IPS-NIHi11 (cell line): ENCODE data around the gene STARD7.

Experiments used
- DNase-seq: peaks from one replicate; pipeline ENCODE4 v3.0.0; 2012; ENCODE audit warnings: mixed read lengths, low spot score

STARD7 gene

DNA sequence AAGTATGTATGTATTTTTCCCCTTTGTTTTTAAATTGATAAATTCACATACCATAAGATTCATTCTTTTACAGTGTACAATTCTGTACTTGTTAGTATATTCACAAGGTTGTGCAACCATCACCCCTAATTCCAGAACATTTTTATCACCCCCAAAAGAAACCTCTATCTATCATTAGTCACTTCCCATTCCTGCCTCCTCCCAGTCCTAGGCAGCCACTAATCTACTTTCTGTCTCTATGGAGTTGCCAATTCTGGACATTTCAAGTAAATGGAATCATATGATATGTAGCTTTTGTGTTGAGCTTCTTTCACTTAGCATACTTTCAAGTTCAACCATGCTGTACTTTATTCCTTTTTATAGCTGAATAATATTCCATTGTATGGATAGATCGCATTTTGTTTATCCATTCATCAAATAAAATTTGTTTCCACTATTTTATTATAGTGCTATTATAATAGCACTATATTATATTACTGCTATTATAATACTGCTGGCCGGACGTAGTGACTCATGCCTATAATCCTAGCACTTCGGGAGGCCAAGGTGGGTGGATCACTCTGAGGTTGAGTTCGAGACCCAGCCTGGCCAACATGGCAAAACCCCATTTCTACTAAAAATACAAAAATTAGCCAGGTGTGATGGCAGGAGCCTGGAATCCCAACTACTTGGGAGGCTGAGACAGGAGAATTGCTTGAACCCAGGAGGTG, 10.9 kb downstream of the STARD7 start:
- DNase-seq = no peak

DNA sequence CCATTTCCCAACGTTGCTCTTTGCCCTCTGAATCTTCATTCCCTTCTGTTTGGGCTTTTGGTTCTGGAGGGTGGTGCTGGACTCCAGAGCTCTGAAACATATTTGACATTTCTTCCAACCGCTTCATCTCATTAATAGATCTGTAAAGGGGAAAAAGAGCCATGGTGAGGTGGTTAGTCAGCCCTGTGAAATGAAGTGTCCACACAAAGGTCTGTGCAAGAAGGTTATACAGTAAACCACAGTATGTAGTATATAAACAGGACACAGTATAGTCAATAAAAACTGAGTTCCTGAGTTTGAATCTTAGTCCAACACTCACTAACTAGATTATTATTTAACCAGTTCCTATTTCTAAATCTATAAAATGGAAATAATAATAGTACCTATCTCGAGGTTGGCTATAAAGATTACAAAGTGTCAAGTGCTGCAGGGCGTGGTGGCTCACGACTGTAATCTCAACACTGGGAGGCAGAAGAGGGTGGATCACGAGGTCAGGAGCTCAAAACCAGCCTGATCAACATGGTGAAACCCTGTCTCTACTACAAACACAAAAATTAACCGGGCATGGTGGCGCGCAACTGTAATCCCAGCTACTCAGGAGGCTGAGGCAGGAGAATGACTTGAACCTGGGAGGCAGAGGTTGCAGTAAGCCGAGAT, 13.1 kb downstream of the STARD7 start:
- no peak for DNase-seq

DNA sequence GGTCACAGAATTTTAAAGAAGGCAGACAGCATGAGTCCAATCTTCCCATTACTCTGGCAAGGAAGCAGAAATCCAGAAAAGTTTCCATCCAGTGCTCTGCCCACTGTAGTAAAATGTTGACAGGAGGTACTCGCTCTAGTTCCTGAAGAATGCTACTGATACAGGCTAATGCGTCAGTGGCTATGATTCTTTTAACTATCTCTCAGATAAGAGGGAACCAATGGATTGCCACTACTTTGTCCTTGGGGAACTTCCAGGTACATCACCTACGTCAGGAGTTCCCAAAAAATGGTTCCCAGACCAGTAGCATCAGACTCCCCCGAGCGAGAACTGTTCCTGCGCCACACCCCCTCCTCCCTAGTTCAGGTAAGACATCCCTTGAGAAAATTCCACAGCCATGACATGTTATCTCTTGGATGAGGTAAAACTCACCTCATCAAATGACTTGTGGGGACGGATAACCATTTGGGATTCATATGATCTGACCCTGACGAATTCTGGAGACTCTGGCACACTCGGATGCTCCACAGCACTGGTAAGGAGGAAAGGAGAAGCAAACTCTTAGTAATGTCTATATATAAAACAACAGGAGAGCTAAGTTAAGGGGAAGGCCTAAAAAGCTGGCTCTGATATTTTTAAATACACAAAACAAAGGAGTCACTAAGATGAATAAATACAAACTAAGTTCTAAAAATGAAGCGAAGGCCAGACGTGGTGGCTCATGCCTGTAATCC, 16.5 kb downstream of the STARD7 start:
- no peak for DNase-seq

DNA sequence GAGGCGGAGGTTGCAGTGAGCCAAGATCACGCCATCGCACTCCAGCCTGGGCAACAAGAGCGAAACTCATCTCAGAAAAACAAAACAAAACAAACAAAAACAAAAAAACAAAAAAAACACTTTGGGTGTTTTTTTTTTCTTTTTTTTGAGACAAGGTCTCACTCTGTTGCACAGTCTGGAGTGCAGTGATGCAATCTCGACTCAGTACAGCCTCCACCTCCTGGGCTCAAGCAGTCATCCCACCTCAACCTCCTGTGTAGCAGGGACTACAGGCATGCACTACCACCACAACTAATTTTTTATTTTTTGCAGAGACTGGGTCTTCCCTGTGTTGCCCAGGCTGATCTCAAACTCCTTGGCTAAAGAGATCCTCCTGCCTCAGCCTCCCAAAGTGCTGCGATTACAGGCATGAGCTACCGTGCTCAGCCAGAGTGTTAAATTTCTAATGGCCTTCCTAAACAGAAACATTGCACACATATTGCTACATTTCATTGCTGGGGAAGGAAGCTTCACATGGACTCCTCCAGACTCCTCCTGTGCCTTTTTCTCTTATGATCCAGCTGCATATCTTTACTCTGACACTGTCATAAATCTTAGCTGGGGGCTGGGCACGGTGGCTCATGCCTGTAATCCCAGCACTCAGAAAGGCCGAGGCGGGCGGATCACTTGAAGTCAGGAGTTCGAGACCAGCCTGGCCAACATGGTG, 19.7 kb downstream of the STARD7 start:
- DNase-seq = no peak

DNA sequence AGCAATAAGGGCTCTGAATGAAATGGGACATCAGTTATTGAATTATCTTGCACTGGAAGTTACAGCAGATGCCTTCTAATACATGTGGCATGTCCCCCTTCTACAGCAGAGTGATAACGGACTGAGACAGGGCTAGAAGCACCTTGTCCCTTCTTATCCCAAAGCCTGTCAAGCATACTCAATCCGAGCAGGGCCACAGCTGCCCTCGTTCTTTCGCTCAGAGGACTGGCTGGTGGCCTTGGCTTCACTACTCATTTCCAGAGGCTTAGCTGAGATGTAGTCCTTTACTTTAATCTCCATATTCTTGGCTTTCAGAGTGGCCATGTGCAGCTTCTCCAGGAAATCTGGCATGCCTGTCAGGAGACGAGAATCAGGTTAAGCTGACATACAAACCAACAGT, 22.1 kb downstream of the STARD7 start:
- no peak for DNase-seq

DNA sequence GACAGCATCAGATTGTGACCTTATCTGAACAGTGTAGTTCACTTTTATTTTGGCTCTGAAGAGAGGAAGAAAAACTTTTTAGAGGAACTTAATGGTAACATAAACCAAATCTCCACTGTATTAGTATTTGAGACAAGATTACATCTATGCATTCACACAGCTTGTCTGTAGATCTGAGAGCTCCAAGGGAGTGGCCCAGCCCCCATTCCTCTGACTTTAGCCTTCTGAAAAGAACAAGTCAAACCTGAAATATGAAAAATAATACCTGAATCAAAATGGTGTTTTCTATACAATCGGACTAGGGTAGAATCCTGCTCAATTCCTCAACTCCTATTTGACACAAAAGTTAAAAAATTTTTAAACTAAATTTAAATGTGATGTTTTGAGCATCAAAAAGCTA, 23.1 kb downstream of the STARD7 start:
- DNase-seq = no peak

DNA sequence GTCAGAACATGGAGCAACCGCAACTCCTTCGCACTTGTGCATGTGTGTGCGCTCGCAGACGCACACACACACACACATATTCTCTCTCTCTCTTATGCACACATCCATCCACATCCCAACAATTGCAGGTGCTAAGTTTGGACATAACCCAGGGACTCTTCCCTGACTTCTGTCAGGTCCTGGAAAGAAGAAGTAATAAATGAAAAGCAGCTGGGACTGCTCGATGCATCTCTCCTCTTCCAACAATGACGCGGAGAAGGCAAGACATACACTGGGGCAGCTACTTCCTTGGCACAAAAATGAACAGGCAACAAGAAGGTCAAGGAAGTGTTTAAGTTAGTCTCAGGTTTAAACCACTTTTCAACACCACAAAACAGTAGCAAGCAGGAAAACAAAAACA, 23.6 kb downstream of the STARD7 start:
- no peak for DNase-seq

DNA sequence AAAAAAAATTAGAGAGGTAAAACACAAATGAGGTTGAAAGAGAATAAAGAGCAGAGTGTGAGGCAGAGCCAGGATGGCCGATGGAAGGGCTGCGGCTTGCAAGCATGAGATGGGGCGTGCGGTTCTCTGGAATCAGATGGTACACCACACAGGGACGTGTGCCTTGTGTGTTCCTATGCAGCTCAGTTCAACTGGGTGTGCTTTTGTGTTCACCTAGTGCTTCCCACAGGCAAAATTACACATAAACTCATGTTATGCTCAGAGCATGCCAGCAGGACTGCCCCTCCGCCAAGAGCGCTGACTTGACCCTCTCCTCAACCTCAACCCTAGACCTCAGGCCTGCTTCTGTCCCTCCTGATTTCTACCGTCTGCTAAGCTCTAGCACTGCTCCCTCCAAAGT, 24.4 kb downstream of the STARD7 start:
- no peak for DNase-seq

DNA sequence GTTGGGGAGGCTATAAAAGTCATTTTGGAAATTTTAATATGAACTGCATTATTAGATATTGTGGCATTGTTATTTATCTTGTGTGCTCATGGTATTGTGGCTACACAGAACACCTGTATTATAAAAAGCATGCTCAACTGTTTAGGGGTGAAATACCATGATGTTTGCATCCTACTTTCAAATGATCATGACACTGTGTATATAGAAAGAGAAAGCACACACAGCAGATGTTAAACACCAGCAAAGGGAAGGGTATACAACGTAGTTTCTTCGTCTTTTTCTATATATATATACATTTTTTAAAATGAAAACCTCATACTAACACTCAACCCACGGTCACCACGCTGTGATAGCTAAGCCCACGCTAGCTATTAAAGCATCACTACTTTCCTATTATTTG, 27.1 kb downstream of the STARD7 start:
- no peak for DNase-seq

DNA sequence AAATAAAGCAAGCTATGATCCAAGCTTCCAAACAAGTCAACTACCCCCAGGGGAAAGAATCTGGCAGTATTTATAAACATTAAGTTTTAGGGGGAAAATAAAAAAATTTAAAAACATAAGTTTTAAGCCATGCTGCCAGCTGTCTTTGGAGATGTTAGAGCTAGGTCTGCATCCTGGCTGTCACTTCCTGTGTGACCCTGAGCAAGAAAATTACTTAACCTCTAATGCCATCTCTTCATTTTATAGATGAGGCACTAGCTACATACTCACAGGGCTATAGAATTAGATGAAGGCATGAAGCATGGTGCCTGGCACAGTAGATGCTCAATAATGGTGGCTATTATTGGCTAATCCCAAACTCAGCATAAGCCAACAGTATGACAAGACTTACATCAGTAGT, 28.1 kb downstream of the STARD7 start:
- no peak for DNase-seq

DNA sequence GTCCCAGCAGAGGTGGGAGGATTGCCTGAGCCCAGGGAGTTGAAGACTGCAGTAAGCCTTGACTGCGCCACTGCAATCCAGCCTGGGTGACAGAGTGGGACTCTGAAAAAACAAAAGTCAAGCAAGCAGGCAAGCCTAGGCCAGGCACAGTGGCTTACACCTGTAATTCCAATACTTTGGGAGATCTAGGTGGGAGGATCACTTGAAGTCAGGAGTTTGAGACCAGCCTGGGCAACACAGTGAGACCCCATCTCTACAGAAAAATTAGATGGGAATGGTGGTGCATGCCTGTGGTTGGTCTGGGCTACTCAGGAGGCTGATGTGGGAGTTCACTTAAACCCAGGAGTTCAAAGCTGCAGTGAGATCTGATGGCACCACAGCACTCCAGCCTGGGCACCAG, 28.6 kb downstream of the STARD7 start:
- DNase-seq = no peak

DNA sequence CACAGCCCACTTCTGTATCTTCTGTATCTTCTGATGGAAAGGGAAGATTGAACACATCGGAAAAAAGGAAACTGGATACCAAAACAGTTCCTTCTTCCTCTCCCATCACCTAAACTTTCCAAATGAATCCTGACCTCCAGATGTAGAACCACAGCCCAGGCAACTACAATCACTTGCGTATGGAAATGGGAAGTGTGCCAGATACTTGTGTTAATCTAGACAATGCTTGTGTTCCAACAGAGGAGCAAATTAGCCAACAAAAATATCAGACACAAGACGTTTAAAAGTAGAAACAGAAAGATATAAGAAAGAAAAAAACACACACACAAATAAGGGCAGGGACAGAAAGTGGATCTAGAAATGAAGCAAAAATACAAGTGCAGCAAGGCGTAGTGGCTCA, 32.0 kb downstream of the STARD7 start:
- DNase-seq = no peak

DNA sequence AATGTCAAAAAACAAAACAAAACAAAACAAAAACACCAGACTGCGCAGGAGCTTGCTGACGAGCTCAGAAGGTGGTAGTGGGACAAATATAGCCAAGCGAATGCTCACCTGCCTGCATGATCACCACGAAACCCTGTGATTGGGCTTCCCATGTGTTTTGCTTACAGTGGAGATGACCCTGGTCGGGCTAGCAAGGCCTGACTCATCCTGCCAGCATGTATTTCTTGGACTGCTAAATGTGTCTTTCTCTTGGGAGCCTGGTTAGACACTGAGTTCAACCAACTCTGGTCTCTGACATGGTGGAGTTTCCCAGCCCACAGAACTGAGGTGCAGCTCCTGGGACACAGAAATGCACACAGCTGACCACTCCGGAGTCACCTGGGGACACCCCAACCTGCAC, 32.7 kb downstream of the STARD7 start:
- DNase-seq = no peak

DNA sequence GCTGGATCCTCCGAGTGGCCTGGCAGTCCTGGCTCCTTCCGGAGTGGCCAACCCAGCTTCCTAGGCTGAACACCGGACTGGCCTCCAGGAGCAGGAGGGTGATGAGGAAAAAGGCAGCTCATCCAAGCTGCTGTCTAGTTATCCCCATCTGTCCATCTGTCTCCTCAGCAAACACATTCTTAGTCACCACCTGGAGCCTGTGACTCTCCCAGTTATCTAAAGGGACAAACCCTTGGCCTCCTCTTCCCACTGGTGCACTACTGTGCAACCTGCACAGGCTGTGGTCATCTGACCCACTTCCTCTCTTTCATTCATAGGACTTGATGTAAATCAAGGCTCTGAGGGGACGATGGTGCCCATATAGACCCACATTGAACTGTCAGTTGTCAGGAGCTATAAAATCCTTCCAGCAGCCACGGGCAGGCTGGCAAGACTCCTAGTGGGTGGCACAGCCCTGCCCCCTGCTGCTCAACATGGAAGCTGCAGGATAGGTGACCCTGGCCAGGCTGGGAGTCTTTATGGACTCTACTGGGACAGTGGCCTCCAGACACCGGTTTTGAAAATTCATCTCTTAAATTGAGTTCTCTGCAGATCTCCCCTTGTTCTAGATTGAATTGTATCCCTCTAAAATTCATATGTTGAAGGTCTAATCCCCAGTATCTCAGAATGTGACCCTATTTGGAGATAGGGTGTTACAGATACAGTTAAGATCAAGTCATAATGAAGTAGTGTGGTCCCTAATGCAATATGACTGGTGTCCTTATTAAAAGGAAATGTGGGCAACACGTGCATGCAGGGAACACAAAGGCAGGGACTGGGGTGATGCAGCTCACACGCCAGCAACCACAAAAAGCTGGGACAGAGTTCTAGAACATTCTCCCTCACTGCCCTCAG, 34.1 kb downstream of the STARD7 start:
- peak; percentile 87 for DNase-seq

DNA sequence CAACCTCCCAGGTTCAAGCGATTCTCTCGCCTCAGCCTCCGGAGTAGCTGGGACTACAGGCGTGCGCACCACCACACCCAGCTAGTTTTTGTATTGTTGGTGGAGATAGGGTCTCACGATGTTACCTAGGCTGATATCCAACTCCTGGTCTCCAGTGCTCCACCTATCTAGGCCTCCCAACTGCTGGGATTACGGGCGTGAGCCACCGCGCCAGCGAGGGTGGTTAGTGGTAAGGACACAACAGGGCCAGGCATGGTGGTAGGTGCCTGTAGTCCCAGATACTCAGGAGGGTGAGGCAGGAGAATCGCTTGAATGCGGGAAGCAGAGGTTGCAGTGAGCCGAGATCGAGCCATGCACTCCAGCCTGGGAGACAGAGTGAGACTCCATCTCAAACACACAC, 36.8 kb downstream of the STARD7 start:
- no peak for DNase-seq

DNA sequence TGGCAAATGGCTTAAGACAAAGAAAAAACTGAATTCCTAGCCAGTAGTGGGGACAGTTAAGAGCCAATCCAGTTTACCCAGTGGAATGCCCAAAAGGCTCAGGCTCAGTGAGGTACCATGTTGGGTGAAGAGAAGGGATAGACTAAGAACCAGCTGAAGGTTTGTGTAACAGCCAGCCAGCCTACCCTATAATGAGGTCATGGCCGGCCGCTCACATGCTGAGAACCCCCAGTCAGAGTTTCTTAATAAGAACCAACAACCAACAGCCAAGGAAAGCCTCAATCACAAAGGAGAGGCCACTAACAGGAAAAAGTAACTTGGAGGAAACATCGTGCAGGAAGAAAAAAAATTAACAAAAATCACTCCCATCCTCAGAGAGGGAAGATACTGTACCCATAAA, 38.0 kb downstream of the STARD7 start:
- DNase-seq = no peak

DNA sequence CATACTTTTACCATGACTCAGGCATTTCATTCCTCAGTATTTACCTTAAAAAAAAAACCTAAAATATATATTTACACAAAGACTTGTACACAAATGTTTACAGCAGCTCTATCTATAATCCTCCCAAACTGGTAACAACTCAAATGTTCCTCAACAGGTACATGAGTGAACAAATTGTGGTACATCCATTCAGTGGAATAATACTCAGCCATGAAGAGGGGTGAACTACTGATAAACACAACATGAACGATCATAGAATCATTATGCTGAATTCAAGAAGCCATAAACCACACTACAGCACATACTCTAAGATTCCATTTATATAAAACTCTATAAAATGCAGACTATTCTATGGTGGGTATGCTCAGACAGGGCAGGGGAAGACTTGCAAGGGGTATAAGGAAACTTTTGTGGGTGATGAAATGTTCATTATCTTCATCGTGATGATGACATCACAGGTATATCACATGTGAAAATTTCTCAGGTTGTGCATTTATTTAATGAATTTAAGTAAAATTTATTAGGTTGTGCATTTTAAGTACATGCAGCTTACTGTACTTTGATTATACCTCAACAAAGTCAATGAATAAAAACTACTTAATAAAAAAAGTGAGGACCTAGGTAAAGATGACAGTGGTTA, 38.6 kb downstream of the STARD7 start:
- DNase-seq = no peak

DNA sequence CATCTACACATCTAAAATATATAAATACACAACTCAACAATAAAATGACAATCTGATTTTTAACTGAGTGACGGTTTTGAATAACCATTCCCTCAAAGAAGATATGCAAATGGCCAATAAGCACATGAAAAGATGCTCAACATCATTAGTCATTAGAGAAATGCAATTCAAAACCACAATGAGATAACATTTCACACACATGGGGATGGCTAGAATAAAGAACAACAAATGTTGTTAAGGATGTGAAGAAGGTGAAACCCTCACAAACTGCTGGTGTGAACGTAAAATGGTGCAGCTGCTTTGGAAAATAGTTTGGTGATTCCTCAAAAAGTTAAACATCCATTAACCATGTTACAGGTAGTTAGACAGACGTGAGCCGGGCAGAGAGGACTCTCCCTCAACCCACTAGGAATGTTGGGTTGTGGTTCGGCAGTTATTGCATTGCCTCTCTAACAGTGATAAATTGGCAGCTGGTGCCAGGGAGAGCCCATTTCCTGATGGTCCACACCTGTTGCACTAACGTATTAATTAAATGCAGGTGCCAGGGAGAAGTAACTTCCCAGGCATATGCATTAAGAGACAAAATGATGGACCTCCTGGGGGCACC, 41.1 kb downstream of the STARD7 start:
- DNase-seq = no peak

DNA sequence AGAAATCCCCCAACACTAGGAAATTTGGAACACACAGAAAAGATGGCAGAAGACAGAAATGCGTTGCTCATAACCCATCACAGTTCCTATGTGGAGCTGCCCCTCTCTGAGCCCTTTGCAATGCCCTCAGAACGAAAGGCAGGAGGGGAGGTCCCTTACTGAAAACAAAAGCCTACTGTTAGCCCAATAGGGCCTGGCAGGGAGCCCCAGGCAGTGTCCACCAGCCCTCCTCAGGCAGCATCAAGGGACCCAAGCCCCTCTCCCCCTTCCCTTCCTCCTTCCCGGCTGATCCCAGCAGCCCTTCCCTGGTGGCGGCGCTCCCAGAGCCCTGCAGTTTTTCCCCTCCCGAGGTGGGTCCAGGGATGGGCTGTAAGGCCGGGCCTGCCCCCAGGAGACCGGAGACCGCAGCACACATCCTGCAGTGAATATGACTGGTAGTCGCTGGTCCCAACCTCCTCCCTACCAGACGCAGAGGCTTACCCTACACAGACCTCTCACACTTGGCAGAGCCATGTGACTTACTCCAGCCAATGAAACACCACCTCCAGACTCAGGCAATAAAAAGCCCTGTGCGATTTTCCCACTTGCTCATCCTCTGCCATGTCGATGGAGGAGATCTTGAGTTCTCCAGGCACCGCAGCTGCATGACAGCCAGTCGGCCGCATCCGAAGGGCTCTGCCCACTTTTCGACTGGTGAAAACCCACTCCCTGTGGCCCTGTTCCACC, 44.0 kb downstream of the STARD7 start:
- DNase-seq = peak; percentile 64

DNA sequence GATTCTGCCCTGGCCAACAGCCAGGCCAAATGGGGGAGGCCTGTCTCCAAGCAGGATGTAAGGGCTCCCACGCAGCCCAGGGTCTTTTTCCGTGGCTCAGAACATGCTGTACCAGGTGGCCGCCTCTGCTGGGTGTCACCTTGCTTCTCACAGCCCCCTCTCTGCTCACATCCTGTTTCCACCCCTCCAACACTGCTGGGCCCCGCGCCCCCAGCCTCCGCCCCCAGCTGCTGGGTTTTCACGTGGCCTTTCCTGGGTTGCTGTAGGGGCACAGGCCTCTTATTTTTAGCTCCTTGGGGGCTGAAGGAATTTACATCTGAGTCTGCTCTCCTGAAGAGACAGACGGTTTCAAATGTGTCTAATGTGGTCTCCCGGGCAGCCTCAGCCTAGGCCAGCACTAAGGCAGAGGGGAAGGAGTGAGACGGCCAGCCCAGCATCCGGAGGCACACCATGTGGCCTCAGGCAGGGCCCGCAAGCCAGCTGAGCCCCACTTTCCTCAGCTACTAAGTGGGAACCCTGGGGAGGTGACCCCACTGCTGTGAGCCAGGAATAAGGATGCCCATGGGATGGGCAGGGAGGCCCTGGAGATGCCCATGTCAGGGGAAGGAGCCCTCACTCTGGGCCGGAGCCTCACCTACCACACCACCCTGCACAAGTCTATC, 44.7 kb downstream of the STARD7 start:
- no peak for DNase-seq
